ACHN (cell line): ENCODE results near the gene WNK3.
"Not testable (repeated sequence)": the region's sequence is repeated elsewhere in the genome, so short reads cannot be mapped to it uniquely, and the experiment has no call there.

Source experiments
- DNase-seq: peaks from one replicate; pipeline ENCODE4 v3.0.0-alpha.2; 2015
- in situ Hi-C: cut with HindIII; loops from 2 replicates; pipeline ENCODE4 v1.10.0; 2017; ENCODE audit warnings: low sequenced_read_pairs, low pct_ligation_motif_present, low pct_unique_long_range_greater_than_20kb

WNK3 gene

GRCh38 chrX:54357414-54358377, at the start of gene WNK3:
Gene WNK3 (minus strand): TSS chrX:54358046.
- in situ Hi-C loops, result no loop called here
- peak; percentile 56 for DNase-seq

DNA sequence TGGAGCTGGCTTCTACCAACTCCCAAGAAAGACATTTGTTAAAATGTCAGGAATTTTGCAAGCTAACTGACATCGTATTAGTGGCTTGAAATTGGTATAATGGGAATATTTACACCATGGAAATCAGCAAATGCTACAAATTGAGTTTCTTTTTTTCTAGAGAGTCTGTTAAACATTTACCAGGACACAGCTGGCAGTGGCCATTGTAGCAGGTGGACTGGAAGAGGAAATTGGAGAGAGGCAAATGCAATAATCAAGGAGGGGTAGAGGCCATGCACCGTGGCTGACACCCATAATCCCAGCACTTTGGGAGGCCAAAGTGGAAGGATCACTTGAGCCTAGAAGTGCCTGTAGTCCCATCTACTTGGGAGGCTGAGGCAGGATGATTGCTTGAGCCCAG, 49.4 kb upstream of the WNK3 start:
- DNase-seq, result no peak
- in situ Hi-C loops, result no loop called here

DNA sequence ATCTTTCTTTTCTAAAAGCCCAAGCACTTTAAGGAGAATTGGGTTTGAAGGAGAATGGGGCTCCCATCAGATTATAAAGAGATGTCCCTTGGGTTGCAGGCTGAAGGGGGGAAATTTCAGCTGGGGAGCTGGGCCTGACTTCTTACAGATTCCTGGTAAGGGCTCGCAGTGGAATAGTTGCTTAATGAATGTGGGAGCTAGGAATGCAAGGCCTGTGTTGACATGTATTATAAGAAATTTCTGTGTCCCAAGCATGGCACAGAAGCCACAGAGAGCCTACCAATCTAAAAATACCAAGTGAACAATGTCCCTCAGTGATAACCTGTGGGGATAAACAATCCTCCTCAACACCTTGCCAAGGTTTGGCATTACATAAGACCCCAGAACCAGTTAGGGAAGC, 39.3 kb upstream of the WNK3 start:
- in situ Hi-C loops, result no loop called here
- no peak for DNase-seq

- DNase-seq, result no peak
- in situ Hi-C loops, result no loop called here
Measured at GRCh38 chrX:54386314-54386713, 28.5 kb upstream of the WNK3 start.

DNA sequence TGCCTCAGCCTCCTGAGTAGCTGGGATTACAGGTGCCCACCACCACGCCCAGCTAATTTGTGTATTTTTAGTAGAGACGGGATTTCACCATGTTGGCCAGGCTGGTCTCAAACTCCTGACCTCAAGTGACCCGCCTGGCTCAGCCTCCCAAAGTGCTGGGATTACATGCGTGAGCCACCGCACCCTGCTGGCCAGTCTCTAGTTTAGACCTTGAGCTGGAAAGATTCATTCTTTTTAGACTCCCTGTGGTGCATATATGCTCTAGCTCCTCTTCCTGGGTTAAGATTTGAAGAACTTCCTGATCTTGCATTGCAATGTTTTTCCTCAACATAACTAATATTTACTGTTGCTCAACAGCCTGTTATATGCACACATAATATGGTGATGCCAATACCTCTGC, 26.8 kb upstream of the WNK3 start:
- in situ Hi-C loops, DNase-seq: not testable (repeated sequence)

DNA sequence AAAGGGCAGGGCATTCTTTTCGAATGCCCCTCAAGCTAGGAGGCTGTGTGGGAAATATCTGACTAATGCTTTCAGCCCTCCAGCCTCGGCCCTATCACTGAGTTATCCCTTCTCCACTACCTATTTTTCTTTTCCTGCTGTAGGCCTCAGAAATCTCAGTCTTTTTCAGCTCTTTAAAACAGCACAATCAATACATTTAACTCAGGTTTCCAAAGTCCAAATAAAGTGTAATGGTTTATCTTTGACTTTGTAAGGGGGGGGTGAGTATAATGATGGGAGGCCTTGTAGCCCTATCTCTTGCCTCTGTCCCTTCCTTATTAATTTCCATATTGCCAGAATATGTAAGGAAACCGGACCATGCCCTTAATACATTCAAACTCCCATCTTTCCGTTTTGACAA, 1.6 kb upstream of the WNK3 start:
- in situ Hi-C loops, result no loop called here
- no peak for DNase-seq

DNA sequence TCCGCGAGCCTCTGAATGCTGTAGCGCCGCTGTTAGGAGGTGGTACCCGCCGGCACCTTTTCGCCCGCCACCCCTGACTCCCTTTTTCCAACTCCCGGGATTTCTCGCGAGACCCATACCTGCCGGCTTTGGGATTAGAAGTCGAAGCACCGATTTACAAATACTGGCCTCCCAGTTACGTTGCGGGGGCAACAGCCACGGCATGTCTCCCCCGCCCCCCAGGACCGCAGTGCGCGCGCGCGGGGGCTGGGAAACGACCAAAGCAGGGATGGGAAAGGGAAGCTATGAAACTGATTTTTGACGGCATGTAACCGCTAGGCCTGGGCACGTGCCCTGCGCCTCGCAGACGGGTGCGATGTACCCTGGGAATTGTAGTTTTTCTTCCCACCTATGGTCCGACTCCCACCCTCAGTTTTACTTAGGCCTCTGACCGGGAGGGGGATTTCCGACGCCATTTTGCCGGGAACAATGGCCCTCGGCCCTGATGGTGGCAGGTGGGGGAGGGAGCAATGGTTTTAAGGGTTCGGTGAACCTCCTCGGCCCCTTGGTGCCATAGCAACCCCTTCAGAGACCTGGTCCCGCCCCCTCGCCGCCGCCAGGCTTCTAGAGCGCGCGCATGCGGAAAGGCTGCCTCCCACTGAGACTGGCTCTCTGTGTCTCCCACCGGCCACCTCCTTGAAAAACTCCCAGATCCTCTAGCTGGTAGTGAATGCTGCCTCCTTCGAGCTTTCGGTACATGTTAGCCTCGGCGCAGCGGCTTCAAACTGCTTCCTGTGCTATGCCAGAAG, 772 bp upstream of the WNK3 start:
- DNase-seq, result no peak
- in situ Hi-C loops, result no loop called here

- DNase-seq, result no peak
- in situ Hi-C loops, result no loop called here
Measured at GRCh38 chrX:54352677-54353076, 5.2 kb downstream of the WNK3 start.

- DNase-seq, in situ Hi-C loops: not testable (repeated sequence)
Measured at GRCh38 chrX:54337383-54337782, 20.5 kb downstream of the WNK3 start.

- in situ Hi-C loops, result no loop called here
- no peak for DNase-seq
Measured at GRCh38 chrX:54325077-54325476, 32.8 kb downstream of the WNK3 start.

GRCh38 chrX:54320067-54320466, 37.8 kb downstream of the WNK3 start:
- DNase-seq, result no peak
- in situ Hi-C loops, result no loop called here

DNA sequence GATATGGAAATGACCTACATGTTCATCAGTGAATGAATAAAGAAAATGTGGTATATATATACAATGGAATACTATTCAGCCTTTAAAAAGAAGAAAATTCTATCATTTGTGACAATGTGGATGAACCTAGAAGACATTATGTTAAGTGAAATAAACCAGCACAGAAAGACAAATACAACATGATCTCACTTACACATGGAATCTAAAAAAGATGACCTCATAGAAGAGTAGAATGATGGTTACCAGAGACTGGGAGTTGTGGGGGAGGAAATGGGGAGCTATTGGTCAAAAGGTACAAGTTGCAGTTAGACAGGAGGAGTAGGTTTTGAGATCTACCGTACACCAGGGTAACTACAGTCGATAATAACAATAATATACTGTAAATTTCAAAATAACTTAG, 51.5 kb downstream of the WNK3 start:
- DNase-seq, result no peak
- in situ Hi-C loops, result no loop called here

DNA sequence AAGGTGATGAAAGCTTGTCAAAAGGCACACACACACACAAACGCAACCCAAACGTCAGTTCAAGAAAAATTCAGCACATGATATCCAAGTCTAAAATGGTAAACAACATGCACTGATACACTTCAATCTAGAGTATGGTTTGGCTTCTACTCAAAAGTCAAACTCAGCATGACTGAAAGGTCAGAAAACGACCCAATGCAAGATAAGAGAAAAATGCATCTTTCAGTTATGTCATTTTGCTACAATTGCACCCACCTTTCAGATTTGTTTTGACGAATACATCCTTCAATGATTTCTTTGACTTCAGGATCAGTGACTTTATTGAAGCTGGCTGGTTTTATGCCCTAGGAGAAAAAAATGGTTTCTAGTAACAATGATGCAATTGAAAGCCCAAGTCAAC, 56.3 kb downstream of the WNK3 start:
- in situ Hi-C loops, result no loop called here

GRCh38 chrX:54294306-54294705, 63.5 kb downstream of the WNK3 start:
- in situ Hi-C loops, result no loop called here
- DNase-seq, result no peak

More for the DNA sequence above, 56.3 kb downstream of the WNK3 start:
- DNase-seq, result no peak

- DNase-seq, result no peak
- in situ Hi-C loops, result no loop called here
Measured at GRCh38 chrX:54292755-54293154, 65.1 kb downstream of the WNK3 start.

DNA sequence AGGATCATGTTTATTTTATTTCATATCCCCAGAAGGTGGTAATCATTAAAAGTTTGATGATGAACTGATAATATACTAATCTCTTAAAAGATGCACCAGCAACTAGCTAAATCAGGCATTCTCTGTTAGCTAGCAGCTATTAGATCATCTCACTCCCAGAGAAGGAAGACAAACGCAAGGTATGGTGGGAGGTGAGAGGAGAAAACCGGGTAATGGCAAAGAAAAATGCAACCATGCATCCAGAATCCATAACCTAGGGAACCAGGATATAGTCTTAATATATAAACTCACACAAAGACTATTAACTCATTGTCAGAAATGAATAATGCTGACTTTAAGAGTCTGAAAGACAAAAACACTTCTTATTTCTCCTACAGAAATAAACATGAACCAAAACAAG, 66.1 kb downstream of the WNK3 start:
- DNase-seq, result no peak
- in situ Hi-C loops, result no loop called here

GRCh38 chrX:54288968-54289367, 68.9 kb downstream of the WNK3 start:
- in situ Hi-C loops, result no loop called here
- DNase-seq, result no peak

GRCh38 chrX:54288277-54288676, 69.6 kb downstream of the WNK3 start:
- no peak for DNase-seq
- in situ Hi-C loops, result no loop called here

- no peak for DNase-seq
- in situ Hi-C loops, result no loop called here
Measured at GRCh38 chrX:54281676-54282075, 76.2 kb downstream of the WNK3 start.

GRCh38 chrX:54280466-54280865, 77.4 kb downstream of the WNK3 start:
- DNase-seq, result no peak
- in situ Hi-C loops, result no loop called here
